Ramos (cell line): ENCODE results near the gene ZNF599.

Experiments used
- in situ Hi-C: fragments of 300-500 bp; cut with MboI; formaldehyde crosslinking; loops from one replicate; pipeline ENCODE4 v1.14.3; 2022; ENCODE audit warnings: low sequenced_read_pairs; ENCODE audit not compliant: unreplicated experiment

Gene ZNF599

GRCh38 chr19:34757441-34757840, 15.6 kb downstream of the ZNF599 start:
- in situ Hi-C loops, result no loop called here

- in situ Hi-C loops, result no loop called here
Measured at GRCh38 chr19:34744896-34745690, 27.9 kb downstream of the ZNF599 start.

GRCh38 chr19:34734537-34735103, 38.4 kb downstream of the ZNF599 start:
- in situ Hi-C loops, result no loop called here

DNA sequence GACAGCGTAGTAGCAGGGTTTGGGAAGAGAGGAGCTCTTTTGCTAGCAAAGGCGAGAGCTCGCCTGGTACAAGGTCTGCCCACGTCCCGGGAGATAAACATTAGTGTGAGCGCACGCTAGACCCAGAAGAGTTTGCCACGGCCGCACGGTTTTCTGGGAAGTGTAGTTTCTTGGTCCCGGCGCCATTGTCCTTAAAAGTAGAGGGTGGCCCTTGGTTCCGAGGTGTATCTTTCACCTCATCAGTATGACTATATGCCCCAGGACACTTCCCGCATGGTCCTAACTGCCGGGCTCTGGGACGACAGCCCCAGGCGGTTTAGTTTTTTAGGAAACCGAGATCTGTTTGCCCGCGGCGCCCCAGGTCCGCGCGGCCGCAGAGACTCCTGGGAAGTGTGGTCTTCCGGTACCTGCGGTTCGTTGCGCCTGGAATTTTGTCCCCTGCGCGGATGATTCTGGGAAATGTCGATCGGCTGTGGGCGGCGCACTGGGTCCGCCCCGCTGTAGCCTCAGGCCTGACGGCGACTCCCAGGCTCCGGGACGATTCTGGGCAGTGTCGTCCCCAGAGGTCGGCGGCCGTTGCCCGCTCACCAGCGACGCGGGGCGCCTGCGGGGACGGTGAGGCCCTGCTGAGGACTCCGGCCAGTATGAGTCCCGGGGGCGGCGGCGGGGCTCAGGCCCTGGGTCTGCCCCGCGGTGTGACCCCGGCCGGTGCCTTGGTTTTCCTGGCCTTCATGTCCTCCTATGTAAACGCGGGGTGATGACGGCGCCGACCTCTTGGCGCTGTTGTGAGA, 39.1 kb downstream of the ZNF599 start, which contains the start of gene ZNF181:
TSS of gene ZNF181 (plus strand) at position 498 of the 791 bp plus-strand sequence. CDS start 795 bp downstream, outside the sequence.
- in situ Hi-C loops, result no loop called here

DNA sequence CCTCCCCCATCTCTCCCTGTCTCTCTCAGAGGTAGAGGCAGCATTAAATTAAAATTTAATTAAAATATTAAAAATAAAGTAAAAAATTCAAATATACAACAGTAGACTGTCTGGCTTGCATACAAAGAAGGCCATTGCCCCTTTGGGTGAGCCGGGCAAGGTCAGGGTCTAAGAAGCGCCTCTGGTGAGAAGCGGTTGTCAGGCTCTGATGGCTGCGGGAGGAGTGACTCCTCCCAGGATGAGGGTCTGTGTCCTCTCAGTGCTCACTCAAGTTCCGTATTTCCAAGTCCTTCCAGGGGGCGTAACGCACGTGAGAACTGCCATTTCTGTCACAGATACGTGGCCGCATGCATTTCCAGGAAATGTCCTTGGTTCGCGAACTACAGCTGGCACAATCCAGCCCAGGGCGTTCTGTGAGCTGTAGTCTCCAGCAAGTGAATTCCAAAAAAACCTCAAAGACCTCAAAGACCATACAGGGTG, 39.7 kb downstream of the ZNF599 start:
- in situ Hi-C loops, result no loop called here

DNA sequence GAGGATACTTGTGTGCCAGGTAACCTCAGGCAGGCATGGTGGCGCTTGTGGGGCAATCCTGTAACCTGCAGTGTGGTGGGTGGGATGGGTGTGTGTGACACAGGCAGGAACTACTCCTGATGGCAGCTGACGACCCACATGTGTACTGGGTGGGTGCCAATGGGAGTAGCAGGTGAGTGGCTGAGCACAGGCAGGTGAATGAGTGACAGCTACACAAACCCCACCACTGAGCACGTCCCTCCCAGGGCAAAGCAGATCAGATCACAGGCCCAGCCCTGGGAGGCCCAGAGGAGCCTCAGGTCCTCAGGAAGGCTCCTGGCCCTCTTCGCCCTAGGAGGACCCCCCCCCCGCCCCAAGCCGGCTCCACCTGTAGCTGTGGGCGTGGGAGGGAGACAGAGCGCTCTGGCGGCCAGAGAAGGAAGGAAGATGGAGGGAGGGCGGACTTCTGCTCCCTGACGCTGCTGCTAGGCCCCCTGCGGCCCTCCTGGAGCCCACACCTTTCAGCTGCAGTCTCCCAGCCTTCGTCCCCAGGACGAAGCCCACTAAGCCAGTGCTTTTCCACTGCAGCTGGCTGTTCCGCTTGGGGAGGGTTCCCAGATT, 40.3 kb downstream of the ZNF599 start:
- in situ Hi-C loops, result no loop called here

GRCh38 chr19:34731964-34732363, 41.1 kb downstream of the ZNF599 start:
- in situ Hi-C loops, result no loop called here

GRCh38 chr19:34731019-34731829, 41.8 kb downstream of the ZNF599 start:
- in situ Hi-C loops, result no loop called here

DNA sequence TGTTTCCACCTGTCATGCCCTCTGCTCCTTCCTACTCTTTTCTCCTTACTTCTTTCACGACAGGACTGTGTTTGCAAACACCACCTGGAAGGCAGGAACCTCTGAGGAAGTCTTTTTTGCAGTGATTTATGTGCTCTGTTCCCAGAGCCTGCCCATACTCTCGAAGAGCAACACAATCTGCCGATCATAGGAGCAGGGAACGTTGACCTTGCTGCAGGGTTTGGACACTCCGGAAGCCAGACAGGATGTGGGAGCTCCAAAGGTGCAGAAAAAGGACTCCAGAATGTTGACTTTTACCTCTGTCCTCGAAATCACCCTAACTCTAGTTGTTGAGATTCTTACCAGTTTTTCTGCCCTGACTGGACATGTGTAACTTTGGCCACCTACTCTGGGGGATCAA, 47.6 kb downstream of the ZNF599 start:
- in situ Hi-C loops, result no loop called here

DNA sequence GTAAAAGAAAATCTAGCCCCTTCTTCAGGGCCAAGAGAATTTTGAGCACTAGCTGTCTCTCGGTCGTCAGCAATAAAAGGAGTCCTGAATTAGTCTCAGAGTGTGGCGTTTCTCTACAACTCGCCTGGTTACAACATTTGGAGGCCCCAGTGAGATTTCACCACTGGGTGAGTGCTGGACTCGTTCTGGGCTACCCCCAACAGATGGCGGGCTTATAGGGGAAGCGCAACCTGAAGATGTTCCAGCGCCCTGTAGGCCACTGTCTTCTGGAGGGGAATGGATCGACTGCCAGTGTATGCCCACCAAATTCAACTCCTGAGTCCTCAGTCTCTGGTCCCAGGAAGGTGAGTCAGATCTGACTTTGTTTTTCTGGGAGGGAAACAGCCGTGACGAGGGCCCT, 50.7 kb downstream of the ZNF599 start:
- in situ Hi-C loops, result loop anchor here (25.0 kb wide), 1 partner anchor 210 kb away; no protein-coding TSS in a partner anchor

GRCh38 chr19:34715357-34715756, 57.7 kb downstream of the ZNF599 start:
- in situ Hi-C loops, result loop anchor here (25.0 kb wide), 1 partner anchor 203 kb away; no protein-coding TSS in a partner anchor

GRCh38 chr19:34713262-34713637, 59.8 kb downstream of the ZNF599 start:
- in situ Hi-C loops, result loop anchor here (5.0 to 25.0 kb wide), 2 partner anchors 76 to 201 kb away; no protein-coding TSS in a partner anchor

DNA sequence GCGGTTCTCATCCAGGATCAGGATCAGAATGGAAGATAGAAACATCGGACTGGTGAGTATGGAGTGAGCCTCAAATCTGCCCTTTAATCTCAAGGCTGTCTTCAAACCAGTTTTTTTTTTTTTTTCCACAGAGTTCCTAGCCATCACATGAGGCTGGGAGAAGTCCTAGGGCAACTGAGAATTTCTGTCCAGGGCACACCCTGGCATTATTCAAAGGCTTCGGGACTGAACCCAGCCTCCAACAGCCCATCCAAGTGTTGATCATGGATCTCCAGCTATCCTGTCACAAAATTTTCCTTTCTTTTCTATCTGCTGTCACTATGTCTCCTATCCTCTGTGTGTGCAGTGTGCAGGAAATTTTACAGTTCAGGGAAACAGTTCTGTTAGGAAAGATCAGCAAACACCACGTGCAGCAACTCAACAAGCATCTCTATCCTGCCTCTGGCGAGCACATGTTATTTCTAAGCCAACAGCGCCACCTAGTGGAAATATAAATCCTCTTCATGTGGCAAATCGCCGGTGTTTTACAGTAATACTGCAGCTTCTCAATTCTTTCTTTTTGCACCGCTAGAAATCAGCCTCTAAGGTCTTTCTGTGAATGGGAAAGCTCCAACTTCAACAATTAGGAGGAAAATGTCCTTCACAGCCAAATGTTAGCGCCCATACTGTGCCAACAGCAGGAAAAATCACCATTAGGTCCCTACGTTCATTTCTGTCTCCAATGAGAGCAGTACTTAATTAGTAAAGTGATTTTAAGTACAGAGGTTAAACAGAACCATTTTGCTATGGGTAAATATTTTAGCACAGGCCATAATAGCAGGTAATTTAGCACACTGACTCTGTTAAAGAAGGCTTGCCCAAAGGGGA, 60.4 kb downstream of the ZNF599 start:
- in situ Hi-C loops, result loop anchor here (5.0 to 25.0 kb wide), 2 partner anchors 75 to 200 kb away; no protein-coding TSS in a partner anchor

DNA sequence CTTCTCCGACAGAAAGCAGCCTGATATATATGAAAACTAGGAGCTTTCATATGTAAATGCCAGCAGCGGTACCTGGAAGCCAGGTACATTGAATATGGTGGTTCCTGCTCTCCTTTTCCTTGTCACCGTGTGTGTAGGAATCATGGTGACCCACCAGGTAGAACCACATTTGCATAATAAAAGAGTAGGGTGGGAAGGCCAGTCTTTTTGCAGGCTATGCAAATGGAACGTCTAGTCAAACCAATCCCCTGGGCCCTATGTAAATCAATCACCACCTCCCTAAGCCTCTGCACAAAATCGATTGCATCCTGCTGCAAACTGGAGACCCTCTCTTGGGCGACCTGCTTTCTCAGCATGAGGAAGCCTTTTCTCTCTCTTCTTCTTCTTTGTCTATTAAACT, 61.1 kb downstream of the ZNF599 start:
- in situ Hi-C loops, result loop anchor here (5.0 to 25.0 kb wide), 2 partner anchors 75 to 200 kb away; no protein-coding TSS in a partner anchor
